ENCODE data around the gene ZNF521. TPM values are rescaled to one million over a fixed set of nuclear protein-coding genes. Genes with fewer than 3 reads are reported as not detected.

Gene ZNF521
- polyA plus RNA-seq, 3 donors: 0.07 to 0.20 TPM; not detected in 1

GRCh38 chr18:25016181-25016580, 335.8 kb downstream of the ZNF521 start:
- WGBS (ENCODE audit: insufficient coverage): 83% methylated on average over 6 of the region's 17 CpGs
- Histone ChIP-seq H3K27me3 (ENCODE audit: control insufficient read depth in 2 of 2, insufficient read depth in 2 of 2, low read length in 2 of 2) (no peaks in the 10 kb centered on the region), H3K4me2 (replicated peaks; ENCODE audit: extremely low read depth, low read length, poor library complexity, severe bottlenecking) (no peak overlapping the region), H3K4me3 (replicated peaks in 1 of 3; ENCODE audit: low read depth in 2 of 3, low read length in 3 of 3) (no peak overlapping the region), H4K20me1 (ENCODE audit: insufficient read depth, low read length) (no peaks in the 10 kb centered on the region), H3K9me3 (replicated peaks in 1 of 2; ENCODE audit: control insufficient read depth in 1 of 2, insufficient read depth in 1 of 2, low read length in 2 of 2) (peaks cover 0 to 10% of the 10 kb centered on the region in 2 donors), H3K36me3 (replicated peaks in 1 of 2; ENCODE audit: control insufficient read depth in 1 of 2, insufficient read depth in 2 of 2, low read length in 2 of 2) (no peaks in the 10 kb centered on the region), H3K4me1 (ENCODE audit: control insufficient read depth in 1 of 2, insufficient read depth in 2 of 2, low read length in 2 of 2) (no peaks in the 10 kb centered on the region), H3K79me2 (ENCODE audit: insufficient read depth, low read length) (no peaks in the 10 kb centered on the region), H3K9ac (ENCODE audit: insufficient read depth, low read length, poor library complexity, severe bottlenecking) (no peak overlapping the region), H3K27ac (ENCODE audit: low read depth in 1 of 2, low read length in 2 of 2) (no peak overlapping the region), H2AFZ (ENCODE audit: insufficient read depth, low read depth, low read length, poor library complexity, severe bottlenecking) (no peak overlapping the region)
- Mint-ChIP-seq H3K27ac (no peak overlapping the region), H3K27me3 (ENCODE audit: low read depth in 3 of 3) (peaks cover 0 to 1% (median 1%) of the 10 kb centered on the region in 3 donors), H3K4me3 (no peak overlapping the region), H3K9me3 (peaks cover 0 to 10% (median 7%) of the 10 kb centered on the region in 7 donors), H3K4me1 (no peaks in the 10 kb centered on the region), H3K36me3 (no peaks in the 10 kb centered on the region)
- intact Hi-C loops (cut with micrococcal nuclease): no loop called here
- no peak for DNase-seq
- TF ChIP-seq, protein P1, sequence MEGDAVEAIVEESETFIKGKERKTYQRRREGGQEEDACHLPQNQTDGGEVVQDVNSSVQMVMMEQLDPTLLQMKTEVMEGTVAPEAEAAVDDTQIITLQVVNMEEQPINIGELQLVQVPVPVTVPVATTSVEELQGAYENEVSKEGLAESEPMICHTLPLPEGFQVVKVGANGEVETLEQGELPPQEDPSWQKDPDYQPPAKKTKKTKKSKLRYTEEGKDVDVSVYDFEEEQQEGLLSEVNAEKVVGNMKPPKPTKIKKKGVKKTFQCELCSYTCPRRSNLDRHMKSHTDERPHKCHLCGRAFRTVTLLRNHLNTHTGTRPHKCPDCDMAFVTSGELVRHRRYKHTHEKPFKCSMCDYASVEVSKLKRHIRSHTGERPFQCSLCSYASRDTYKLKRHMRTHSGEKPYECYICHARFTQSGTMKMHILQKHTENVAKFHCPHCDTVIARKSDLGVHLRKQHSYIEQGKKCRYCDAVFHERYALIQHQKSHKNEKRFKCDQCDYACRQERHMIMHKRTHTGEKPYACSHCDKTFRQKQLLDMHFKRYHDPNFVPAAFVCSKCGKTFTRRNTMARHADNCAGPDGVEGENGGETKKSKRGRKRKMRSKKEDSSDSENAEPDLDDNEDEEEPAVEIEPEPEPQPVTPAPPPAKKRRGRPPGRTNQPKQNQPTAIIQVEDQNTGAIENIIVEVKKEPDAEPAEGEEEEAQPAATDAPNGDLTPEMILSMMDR (IDR thresholded peaks at IDR 0.05): no peak

All from CD14-positive monocyte (primary cell).